GM19193 (cell line): ENCODE measurements around the gene ZCCHC8.

Source experiments
- POLR2A ChIP-seq: IDR thresholded peaks from 4 replicates; pipeline ENCODE4 v1.6.1; 2011; ENCODE audit not compliant: insufficient read depth, insufficient read length; ENCODE audit errors: extremely low read depth

The ZCCHC8 gene

DNA sequence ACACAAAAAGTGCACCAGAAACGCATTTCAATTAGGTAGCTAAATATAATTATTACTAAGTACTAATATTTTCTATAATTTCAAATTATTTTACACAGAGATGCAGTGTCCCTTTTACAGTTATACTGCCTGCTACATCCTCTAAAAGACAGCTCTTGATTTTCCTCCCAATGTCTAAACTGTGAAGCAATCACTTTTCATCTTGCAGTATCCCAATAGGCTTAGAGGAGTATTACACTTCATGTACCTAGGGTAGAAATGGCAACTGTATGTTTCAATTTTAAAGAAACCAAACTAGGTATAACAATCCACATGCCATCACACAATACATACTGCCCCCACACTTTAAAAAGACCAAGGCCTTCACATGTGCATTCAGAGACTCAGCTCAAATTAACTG lies 18.7 kb upstream of the ZCCHC8 start:
- no peak for TF ChIP-seq POLR2A

DNA sequence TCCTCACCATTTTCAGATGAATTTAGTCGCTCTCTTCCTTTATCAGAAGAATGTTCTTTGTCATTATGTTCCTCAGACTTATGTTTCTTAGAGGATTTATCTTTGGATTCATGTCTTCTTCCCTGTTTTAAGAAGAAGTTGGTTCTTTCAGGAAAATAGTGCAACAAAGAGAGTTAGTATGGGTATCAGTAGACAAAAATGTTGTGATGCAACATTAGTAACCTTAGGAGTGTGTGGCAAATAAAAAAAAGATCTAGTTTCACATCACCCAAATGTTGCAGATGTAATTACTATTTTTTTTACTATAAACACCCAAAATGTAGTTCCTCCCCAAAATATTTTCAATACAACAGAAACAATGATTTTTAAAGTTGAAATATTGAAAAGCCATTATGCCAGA lies 18.2 kb upstream of the ZCCHC8 start:
- no peak for TF ChIP-seq POLR2A

DNA sequence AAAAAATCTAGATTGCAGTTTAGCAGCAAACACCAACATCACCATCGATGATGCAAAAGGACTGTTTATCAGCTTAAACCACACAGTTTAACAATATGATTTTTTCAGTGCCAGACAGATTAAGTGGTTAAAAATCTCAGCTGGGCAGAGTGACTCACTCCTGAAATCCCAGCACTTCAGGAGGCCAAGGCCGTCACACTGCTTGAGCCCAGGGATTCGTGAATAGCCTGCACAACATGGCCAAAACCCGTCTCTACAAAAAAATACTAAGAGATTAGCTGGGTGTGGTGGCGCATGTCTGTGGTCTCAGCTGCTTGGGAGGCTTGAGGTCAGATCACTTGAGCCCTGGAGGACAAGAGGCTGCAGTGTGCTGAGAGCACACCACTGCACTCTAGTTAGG lies 17.1 kb upstream of the ZCCHC8 start:
- TF ChIP-seq POLR2A: no peak

DNA sequence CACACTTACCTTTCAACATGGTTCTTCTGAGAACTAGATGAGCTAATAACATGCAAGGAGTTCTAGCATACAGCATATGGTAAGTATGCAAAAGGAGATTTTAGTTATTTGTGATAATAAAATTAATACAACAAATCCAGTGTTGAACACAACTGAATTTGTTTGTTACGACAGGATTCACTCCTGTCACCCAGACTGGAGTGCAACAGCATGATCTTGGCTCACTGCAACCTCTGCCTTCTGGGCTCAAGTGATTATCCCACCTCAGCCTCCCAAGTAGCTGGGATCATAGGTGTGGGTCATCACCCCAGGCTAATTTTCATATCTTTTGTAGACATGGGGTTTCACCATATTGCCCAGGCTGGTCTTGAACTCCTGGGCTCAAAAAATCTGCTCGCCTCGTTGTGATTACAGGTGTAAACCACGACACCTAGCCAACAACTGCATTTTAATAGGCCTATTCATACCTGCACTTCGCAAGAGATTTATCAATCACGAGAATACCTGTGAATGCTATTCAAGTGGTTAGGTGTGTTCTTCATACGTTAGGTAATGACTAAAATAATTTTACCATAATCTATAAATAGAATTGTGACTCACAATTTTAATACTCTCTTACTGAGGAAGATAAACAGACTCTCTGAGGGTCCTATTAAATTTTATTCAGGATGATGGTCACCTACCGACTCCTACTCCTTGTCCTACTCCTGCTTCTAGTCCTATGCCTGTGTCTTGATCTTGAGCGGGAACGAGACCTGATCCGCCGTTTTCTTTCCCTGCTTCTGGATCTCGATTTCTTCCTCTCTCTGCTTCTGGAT lies 16.0 kb upstream of the ZCCHC8 start:
- no peak for TF ChIP-seq POLR2A

DNA sequence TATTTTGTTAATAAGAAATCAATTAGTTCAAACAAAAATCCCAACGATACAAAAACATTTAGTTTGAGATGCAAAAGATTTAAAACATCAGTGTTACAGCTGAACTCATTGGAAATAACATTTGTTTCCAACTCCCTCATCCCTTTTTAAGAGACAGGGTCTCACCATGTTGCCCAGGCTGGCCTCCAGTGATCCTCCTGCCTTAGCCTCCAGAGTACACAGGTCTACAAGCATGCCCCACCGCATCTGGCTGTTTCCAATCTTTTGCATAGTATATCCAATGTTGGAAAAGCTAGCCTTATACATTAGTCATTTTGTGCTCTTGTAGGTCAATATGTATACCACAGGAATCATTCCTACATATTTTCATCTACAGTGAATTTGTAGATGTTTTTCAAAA lies 14.5 kb upstream of the ZCCHC8 start:
- no peak for TF ChIP-seq POLR2A

DNA sequence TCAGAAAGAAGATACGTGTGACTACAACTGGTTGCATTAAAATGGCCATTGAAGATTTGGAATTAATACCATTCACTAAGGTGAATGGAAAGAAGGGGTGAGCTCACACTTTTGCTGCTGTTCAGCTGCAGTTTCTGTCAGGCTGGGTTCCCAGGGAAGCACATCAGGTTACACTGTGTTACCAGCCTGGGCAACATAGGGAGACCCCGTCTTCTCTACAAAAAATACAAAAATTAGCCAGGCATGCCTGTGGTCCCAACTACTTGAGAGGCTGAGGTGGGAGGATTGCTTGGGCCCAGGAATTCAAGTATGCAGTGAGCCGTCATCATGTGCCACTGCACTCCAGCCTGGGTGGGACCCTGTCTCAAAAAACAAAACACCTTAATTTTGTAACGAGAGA lies 12.9 kb upstream of the ZCCHC8 start:
- no peak for TF ChIP-seq POLR2A

DNA sequence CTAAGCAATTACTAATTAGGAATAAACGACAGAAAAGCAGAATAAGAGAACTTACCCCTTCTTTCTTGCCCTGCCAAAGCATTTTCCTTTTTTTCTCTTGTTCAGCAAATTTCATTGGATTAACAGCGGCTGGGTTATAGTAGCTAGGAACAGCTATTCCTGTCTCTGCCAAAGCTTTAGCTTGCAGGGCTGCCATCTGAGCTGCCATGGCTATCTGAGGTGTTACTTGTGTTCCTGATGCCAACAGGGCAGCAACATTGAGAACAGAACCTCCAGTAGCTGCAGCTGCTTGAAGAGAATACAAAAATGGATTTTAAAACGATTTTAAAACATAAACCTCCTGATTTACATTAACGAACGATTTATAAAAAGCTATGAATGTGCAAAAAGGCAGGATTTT lies 7.4 kb upstream of the ZCCHC8 start:
- TF ChIP-seq POLR2A: no peak

DNA sequence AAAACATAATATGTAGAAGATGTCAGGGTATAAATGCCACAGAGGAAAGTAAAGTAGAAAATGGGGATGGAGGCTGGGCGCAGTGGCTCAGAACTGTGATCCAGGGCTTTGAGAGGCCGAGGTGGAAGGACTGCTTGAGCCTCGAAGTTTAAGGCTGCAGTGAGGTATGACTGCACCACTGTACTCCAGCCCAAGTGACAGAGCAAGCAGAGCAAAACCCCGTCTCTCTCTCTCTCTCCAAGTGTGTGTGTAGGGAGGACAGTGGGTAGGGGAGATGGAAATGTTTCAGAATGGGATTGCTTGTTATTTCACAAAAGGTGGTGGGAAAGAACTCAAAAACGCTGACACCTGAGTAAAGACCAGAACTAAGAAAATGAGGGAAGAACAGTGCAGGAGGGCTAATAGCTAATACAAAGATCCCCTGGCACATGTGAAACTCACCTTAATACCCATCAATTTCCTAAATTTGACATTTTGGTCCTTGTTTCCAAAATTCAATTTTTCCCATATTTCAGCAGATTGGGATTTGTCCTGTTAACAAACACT lies 5.7 kb upstream of the ZCCHC8 start:
- TF ChIP-seq POLR2A: peak; percentile 25

DNA sequence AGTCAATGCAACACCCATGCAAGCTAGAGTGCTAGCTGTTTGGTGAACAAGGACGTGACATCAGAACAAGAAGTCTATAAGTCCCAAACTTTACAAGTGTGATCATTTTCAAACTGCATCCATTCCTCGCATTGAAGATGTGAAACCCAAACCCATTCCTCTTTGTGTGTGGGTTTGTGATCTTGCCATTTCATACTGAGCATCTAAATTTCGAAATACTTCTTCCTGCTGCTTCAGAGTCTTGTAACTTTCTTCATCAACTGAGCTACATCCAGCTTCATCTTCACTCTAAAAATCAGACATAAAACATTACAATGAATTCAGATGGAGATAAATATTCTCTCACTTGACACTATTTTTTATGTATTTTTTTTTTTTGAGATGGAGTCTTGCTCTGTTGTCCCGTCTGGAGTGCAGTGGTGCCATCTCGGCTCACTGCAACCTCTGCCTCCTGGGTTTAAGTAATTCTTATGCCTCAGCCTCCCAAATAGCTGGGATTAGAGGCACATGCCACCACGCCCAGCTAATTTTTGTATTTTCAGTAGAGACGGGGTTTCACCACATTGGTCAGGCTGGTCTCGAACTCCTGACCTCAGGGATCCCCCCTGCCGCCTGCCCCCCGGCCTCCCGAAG lies 4.8 kb upstream of the ZCCHC8 start:
- no peak for TF ChIP-seq POLR2A

DNA sequence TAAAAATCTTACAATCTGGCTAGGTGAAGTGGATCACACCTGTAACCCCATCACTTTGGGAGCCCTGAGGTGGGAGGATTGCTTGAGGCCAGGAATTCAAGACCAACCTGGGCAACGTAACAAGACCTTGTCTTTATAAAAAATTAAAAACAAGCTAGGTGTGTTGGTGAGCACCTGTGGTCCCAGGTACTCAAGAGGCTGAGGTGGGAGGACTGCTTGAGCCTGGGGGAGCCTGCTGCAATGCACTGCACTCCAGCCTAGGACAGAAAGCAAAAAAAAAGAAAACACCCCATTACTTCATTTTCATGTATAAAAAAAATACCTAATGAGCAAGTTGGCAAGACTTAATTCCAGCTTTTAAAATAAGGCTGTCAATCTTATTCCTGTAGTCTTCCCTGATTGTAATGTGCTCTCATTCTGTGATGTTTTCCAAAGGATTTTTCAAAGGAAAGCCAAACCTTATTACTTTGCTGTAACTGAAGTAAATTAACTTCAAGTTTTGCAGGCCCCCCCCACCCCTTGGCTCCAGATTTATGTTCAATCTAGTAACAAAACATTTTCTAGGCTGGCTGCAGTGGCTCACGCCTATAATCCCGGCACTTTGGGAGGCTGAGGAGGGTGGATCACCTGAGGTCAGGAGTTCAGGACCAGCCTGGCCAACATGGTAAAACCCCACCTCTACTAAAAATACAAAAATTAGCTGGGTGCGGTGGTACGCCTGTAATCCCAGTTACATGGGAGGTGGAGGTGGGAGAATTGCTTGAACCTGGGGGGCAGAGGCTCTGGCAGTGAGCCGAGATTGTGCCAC lies 3.3 kb upstream of the ZCCHC8 start:
- TF ChIP-seq POLR2A: peak; percentile 30

DNA sequence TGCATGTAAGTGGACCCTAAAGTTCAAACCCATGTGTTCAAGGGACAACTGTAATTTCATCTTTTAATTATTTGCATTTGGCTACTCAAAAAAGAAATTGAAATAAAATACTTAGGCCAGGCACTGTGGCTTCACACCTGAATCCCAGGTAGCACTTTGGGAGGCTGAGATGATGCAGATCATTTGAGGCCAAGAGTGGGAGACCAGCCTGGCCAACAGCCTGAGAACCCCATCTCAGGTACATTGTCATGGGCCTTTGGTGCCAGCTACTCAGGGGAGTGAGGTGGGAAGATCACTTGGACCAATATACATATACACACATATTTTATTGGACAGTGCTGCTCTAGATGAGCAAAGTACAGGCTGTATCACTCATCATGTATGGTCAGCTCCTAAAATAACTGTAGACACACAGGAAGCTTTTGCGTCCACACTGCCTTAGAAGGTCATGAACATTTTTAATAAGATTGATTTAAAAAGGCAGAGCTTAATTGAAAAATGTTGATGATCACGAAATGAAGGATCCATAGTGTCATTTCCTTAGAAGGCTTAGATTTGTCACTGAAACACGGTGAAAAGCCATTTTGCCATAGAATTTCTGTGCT lies 2.5 kb upstream of the ZCCHC8 start:
- TF ChIP-seq POLR2A: peak; percentile 5

DNA sequence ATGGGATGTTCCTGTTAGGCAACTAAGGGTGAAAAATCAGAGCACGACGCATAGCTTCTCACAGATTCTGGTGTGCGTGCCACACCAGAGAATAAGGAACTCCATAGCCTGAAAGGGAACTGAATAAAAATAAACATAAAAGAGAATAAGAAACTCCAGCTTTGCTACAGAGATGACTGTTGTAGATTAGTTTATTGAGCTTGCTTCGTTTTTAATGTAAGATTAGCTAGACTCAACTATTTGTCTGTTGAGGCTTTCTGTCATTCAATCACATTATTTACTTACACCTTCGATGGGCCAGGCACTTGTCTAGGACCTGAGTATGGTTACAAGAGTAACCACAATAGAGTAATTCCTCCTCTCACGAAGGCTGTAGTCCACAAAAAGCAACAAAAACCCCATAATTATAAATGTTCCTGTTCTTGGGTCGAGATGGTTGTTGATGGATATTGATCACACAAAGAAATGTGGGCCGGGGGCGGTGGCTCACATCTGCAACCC lies 807 bp upstream of the ZCCHC8 start:
- TF ChIP-seq POLR2A: no peak

DNA sequence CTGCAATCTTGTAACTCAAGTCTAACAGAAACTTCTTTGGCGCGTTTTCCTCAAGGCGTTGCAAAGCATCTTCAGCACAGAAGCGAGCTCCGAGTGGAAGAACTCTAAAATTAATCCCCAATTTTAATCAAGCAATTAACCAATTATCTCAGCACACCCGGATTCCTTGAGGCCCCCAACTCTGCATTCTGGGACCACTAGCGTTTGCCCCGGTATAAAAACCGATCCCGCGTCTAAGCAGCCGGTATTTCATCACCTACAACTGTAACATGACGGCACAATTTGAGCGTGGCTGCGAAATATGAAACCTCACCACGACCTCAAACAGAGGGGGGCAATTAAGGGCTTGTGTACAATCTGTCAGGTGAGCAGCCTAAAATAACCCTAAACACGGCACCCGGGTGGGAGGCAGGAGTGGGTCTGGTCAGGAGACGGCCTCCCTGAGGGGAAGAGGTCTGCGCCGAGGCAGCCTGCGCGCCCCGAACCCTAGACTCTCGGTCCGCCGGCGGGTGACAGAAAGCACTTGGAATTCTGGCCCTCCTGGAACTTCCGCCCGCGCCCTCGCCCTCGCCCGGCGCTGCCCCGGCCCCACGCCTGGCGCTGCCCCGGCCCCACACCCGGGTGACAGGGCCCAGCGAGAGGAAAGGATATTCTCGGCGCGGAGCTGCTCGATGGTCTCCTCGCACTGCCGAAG lies 594 bp downstream of the ZCCHC8 start:
- no peak for TF ChIP-seq POLR2A

DNA sequence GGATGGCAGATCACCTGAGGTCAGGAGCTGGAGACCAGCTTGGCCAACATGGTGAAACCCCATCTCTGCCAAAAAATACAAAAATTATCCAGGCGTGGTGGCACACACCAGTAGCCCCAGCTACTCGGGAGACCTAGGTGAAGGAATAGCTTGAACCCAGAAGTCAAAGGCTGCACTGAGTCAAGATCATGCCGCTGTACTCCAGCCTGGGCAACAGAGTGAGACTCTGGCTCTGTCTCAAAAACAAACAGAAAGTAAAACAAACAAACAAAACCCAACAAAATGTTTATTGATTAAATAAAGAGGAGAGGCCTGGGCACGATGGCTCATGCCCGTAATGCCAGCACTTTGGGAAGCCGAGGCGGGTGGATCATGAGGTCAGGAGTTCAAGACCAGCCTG lies 5.5 kb downstream of the ZCCHC8 start:
- TF ChIP-seq POLR2A: no peak
